HFFc6 (cell line): ENCODE data around the gene OMA1. TPM values are rescaled to one million over a fixed set of nuclear protein-coding genes. Genes with fewer than 3 reads are reported as not detected.

Experiments
- DNase-seq: peaks from one replicate; pipeline ENCODE4 v3.0.0-alpha.2; 2018
- H3K27ac Mint-ChIP-seq: 2 replicates; pipeline ENCODE4 v1.8.0; 2020; ENCODE audit warnings: mild to moderate bottlenecking, mixed read lengths
- H3K27me3 Mint-ChIP-seq: 2 replicates; pipeline ENCODE4 v1.8.0; 2021; ENCODE audit warnings: mild to moderate bottlenecking, moderate library complexity, mixed read lengths; ENCODE audit not compliant: insufficient read depth
- H3K36me3 Mint-ChIP-seq: 2 replicates; pipeline ENCODE4 v1.8.0; 2021; ENCODE audit warnings: low read depth, mixed read lengths
- H3K4me1 Mint-ChIP-seq: 2 replicates; pipeline ENCODE4 v1.8.0; 2020; ENCODE audit warnings: low read depth, mixed read lengths
- H3K4me3 Mint-ChIP-seq: 2 replicates; pipeline ENCODE4 v1.8.0; 2020; ENCODE audit warnings: mild to moderate bottlenecking, moderate library complexity, mixed read lengths
- H3K9me3 Mint-ChIP-seq: 2 replicates; pipeline ENCODE4 v1.8.0; 2020; ENCODE audit warnings: mild to moderate bottlenecking, mixed read lengths
- CTCF ChIP-seq: fragments of 200-600 bp; sonication (generic); IDR thresholded peaks from 2 replicates; pipeline ENCODE4 v1.5.0; 2021; ENCODE audit warnings: antibody characterized with exemption, mild to moderate bottlenecking
- total RNA-seq, 6 experiments: library from RNA; stranded (reverse); fragmentation: NEBNext Ultra II Directional; extraction: Animal tissue kit (Norgen Biotek cat#: 25700); gene quantifications; 2 replicates in 1 of 6; 3 replicates in 5 of 6; pipeline ENCODE4 v1.2.3, GENCODE V29; 2021

The OMA1 gene
- total RNA-seq, 6 experiments from 2014 or later = 10.5 to 14.8 (median 13.1) TPM

- Mint-ChIP-seq H3K4me3 (no peak overlapping the region), H3K9me3 (no peaks in the 10 kb centered on the region), H3K4me1 (peaks cover 70% of the 10 kb centered on the region), H3K27ac (no peak overlapping the region), H3K36me3 (peaks cover 8% of the 10 kb centered on the region), H3K27me3 (peaks cover 2% of the 10 kb centered on the region; the same call in 1 of the 2 replicates)
- DNase-seq = no peak
- no peak for TF ChIP-seq CTCF
Observed at GRCh38 chr1:58588396-58588795, 41.9 kb upstream of the OMA1 start.

- Mint-ChIP-seq H3K27ac (no peak overlapping the region), H3K36me3 (peaks cover 6% of the 10 kb centered on the region; the same call in 1 of the 2 replicates), H3K9me3 (no peaks in the 10 kb centered on the region), H3K27me3 (peaks cover 2% of the 10 kb centered on the region; the same call in 1 of the 2 replicates), H3K4me1 (peaks cover 66% of the 10 kb centered on the region), H3K4me3 (no peak overlapping the region)
- TF ChIP-seq CTCF = no peak
- no peak for DNase-seq
Observed at GRCh38 chr1:58587667-58588066, 41.1 kb upstream of the OMA1 start.

GRCh38 chr1:58586271-58586670, 39.7 kb upstream of the OMA1 start:
- no peak for TF ChIP-seq CTCF
- Mint-ChIP-seq H3K4me1 (peaks cover 61% of the 10 kb centered on the region), H3K4me3 (no peak overlapping the region), H3K36me3 (peaks cover 6% of the 10 kb centered on the region; the same call in 1 of the 2 replicates), H3K27ac (peak overlapping the region; percentile 58; the same call in 1 of the 2 replicates), H3K9me3 (no peaks in the 10 kb centered on the region), H3K27me3 (peaks cover 2% of the 10 kb centered on the region; the same call in 1 of the 2 replicates)
- DNase-seq = no peak

GRCh38 chr1:58585581-58586151, 39.1 kb upstream of the OMA1 start:
- H3K4me3 Mint-ChIP-seq = no peak overlapping the region; the same call in 1 of the 2 replicates
- no peak for TF ChIP-seq CTCF
- peaks cover 64% of the 10 kb centered on the region for H3K4me1 Mint-ChIP-seq
- peak overlapping the region; percentile 97 for H3K27ac Mint-ChIP-seq
- H3K9me3 Mint-ChIP-seq = no peaks in the 10 kb centered on the region
- H3K36me3 Mint-ChIP-seq = peaks cover 6% of the 10 kb centered on the region; the same call in 1 of the 2 replicates
- peak; percentile 17 for DNase-seq
- H3K27me3 Mint-ChIP-seq = peaks cover 2% of the 10 kb centered on the region; the same call in 1 of the 2 replicates

- peak overlapping the region; percentile 17; the same call in 1 of the 2 replicates for H3K4me3 Mint-ChIP-seq
- peak overlapping the region; percentile 97 for H3K27ac Mint-ChIP-seq
- DNase-seq = no peak
- peaks cover 63% of the 10 kb centered on the region for H3K4me1 Mint-ChIP-seq
- H3K36me3 Mint-ChIP-seq = peaks cover 2% of the 10 kb centered on the region; the same call in 1 of the 2 replicates
- peaks cover 2% of the 10 kb centered on the region; the same call in 1 of the 2 replicates for H3K27me3 Mint-ChIP-seq
- H3K9me3 Mint-ChIP-seq = no peaks in the 10 kb centered on the region
- TF ChIP-seq CTCF = no peak
Observed at GRCh38 chr1:58585166-58585565, 38.6 kb upstream of the OMA1 start.
